H9 (cell line): ENCODE data around the gene LPP. TPM values are rescaled to one million over a fixed set of nuclear protein-coding genes. Genes with fewer than 3 reads are reported as not detected.

Experiments used
- DNase-seq: peaks from one replicate; pipeline ENCODE4 v3.0.0-alpha.2; 2017
- H2AFZ ChIP-seq: one replicate; pipeline ENCODE4 v1.6.1; 2013; ENCODE audit warnings: mild to moderate bottlenecking, low read length, control low read depth, moderate library complexity
- H2AK5ac ChIP-seq: 2 replicates; pipeline ENCODE4 v1.6.1; 2013; ENCODE audit warnings: low read length, control low read depth, mixed read lengths; ENCODE audit not compliant: insufficient read length
- H2BK120ac ChIP-seq: one replicate; pipeline ENCODE4 v1.6.1; 2013; ENCODE audit warnings: low read depth, mild to moderate bottlenecking, low read length, control low read depth, inconsistent platforms; ENCODE audit not compliant: poor library complexity, severe bottlenecking
- H2BK12ac ChIP-seq: 2 replicates; pipeline ENCODE4 v1.6.1; 2013; ENCODE audit warnings: low read length, control low read depth, mixed read lengths, low read depth; ENCODE audit not compliant: insufficient read length
- H2BK15ac ChIP-seq: 2 replicates; pipeline ENCODE4 v1.6.1; 2013; ENCODE audit warnings: low read depth, low read length, control low read depth
- H2BK20ac ChIP-seq: one replicate; pipeline ENCODE4 v1.6.1; 2013; ENCODE audit warnings: low read depth, mild to moderate bottlenecking, low read length, control low read depth, inconsistent platforms; ENCODE audit not compliant: poor library complexity, severe bottlenecking
- H2BK5ac ChIP-seq: 2 replicates; pipeline ENCODE4 v1.6.1; 2013; ENCODE audit warnings: low read length, control low read depth, mixed read lengths; ENCODE audit not compliant: insufficient read length
- H3K14ac ChIP-seq: 2 replicates; pipeline ENCODE4 v1.6.1; 2013; ENCODE audit warnings: low read length, control low read depth; ENCODE audit not compliant: insufficient read depth
- H3K18ac ChIP-seq: 2 replicates; pipeline ENCODE4 v1.6.1; 2013; ENCODE audit warnings: low read depth, mild to moderate bottlenecking, mixed read lengths, low read length, control low read depth; ENCODE audit not compliant: insufficient read length
- H3K23ac ChIP-seq: 2 replicates; pipeline ENCODE4 v1.6.1; 2013; ENCODE audit warnings: low read length, control low read depth, mixed read lengths, low read depth; ENCODE audit not compliant: insufficient read length
- H3K23me2 ChIP-seq: 2 replicates; pipeline ENCODE4 v1.6.1; 2013; ENCODE audit warnings: low read depth, mild to moderate bottlenecking, mixed read lengths, low read length, control low read depth; ENCODE audit not compliant: insufficient read length, poor library complexity, severe bottlenecking
- H3K27ac ChIP-seq: 2 replicates; pipeline ENCODE4 v1.5.1; 2013; ENCODE audit warnings: low read length, control low read depth, mixed read lengths, low read depth; ENCODE audit not compliant: insufficient read length
- H3K27me3 ChIP-seq: 2 replicates; pipeline ENCODE4 v1.6.1; 2013; ENCODE audit warnings: low read length, control low read depth, inconsistent platforms; ENCODE audit not compliant: insufficient read depth
- H3K4ac ChIP-seq: 2 replicates; pipeline ENCODE4 v1.6.1; 2013; ENCODE audit warnings: low read depth, mild to moderate bottlenecking, control low read depth, inconsistent platforms, low read length, moderate library complexity
- H3K4me1 ChIP-seq: 2 replicates; pipeline ENCODE4 v1.6.1; 2013; ENCODE audit warnings: low read length, control low read depth, inconsistent platforms; ENCODE audit not compliant: insufficient read depth
- H3K4me2 ChIP-seq: 2 replicates; pipeline ENCODE4 v1.6.1; 2013; ENCODE audit warnings: low read length, control low read depth, mixed read lengths; ENCODE audit not compliant: insufficient read length, insufficient read depth
- H3K56ac ChIP-seq: 2 replicates; pipeline ENCODE4 v1.6.1; 2013; ENCODE audit warnings: low read depth, mild to moderate bottlenecking, mixed read lengths, low read length, control low read depth; ENCODE audit not compliant: insufficient read length
- H3K79me1 ChIP-seq: 2 replicates; pipeline ENCODE4 v1.6.1; 2013; ENCODE audit warnings: low read depth, mild to moderate bottlenecking, moderate library complexity, low read length, control low read depth, inconsistent platforms; ENCODE audit not compliant: insufficient read depth, poor library complexity, severe bottlenecking
- H3K79me2 ChIP-seq: 2 replicates; pipeline ENCODE4 v1.6.1; 2013; ENCODE audit warnings: low read length, control low read depth, inconsistent platforms; ENCODE audit not compliant: insufficient read depth
- H3K9ac ChIP-seq: 2 replicates; pipeline ENCODE4 v1.6.1; 2013; ENCODE audit warnings: low read length, control low read depth, mixed read lengths; ENCODE audit not compliant: insufficient read length; ENCODE audit errors: extremely low read depth
- H3K9me3 ChIP-seq: one replicate; pipeline ENCODE4 v1.6.1; 2013; ENCODE audit warnings: low read depth, low read length, inconsistent platforms; ENCODE audit not compliant: control insufficient read depth
- H3T11ph ChIP-seq: one replicate; pipeline ENCODE4 v1.6.1; 2013; ENCODE audit warnings: mild to moderate bottlenecking, low read length, control low read depth, inconsistent platforms
- H4K20me1 ChIP-seq: one replicate; pipeline ENCODE4 v1.6.1; 2013; ENCODE audit not compliant: control insufficient read depth, insufficient read length, insufficient read depth
- H4K5ac ChIP-seq: 2 replicates; pipeline ENCODE4 v1.6.1; 2013; ENCODE audit warnings: low read depth, mild to moderate bottlenecking, mixed read lengths, low read length, control low read depth; ENCODE audit not compliant: insufficient read length
- H4K8ac ChIP-seq: replicated peaks from 2 replicates; pipeline ENCODE4 v1.6.1; 2013; ENCODE audit warnings: low read length, control low read depth, mixed read lengths, low read depth; ENCODE audit not compliant: insufficient read length
- H4K91ac ChIP-seq: 2 replicates; pipeline ENCODE4 v1.6.1; 2013; ENCODE audit warnings: low read depth, mild to moderate bottlenecking, moderate library complexity, mixed read lengths, low read length, control low read depth; ENCODE audit not compliant: insufficient read length
- H3K27ac Mint-ChIP-seq, 3 experiments: 2 replicates in 2 of 3; 3 replicates in 1 of 3; pipeline ENCODE4 v1.8.0; 2020 to 2021; ENCODE audit warnings: mixed read lengths in 3 of 3, mild to moderate bottlenecking in 1 of 3, moderate library complexity in 1 of 3
- H3K27me3 Mint-ChIP-seq: 2 replicates; pipeline ENCODE4 v1.8.0; 2021; ENCODE audit warnings: low read depth, mild to moderate bottlenecking, moderate library complexity, mixed read lengths
- H3K36me3 Mint-ChIP-seq, 3 experiments: 2 replicates in 2 of 3; 3 replicates in 1 of 3; pipeline ENCODE4 v1.8.0; 2020 to 2021; ENCODE audit warnings: low read depth in 3 of 3, mixed read lengths in 3 of 3; ENCODE audit not compliant: insufficient read depth in 1 of 3
- H3K4me1 Mint-ChIP-seq, 2 experiments: 2 replicates each; pipeline ENCODE4 v1.8.0; 2020; ENCODE audit warnings: mixed read lengths in 2 of 2
- H3K4me3 Mint-ChIP-seq, 2 experiments: 2 replicates in 1 of 2; 3 replicates in 1 of 2; pipeline ENCODE4 v1.8.0; 2020 to 2021; ENCODE audit warnings: mild to moderate bottlenecking in 2 of 2, mixed read lengths in 2 of 2, moderate library complexity in 1 of 2
- H3K9me3 Mint-ChIP-seq, 2 experiments: 2 replicates in 1 of 2; 3 replicates in 1 of 2; pipeline ENCODE4 v1.8.0; 2020; ENCODE audit warnings: mild to moderate bottlenecking in 2 of 2, mixed read lengths in 2 of 2, moderate library complexity in 1 of 2
- CTCF ChIP-seq: fragments of 200-600 bp; sonication (generic); conservative IDR thresholded peaks from 3 replicates; pipeline ENCODE4 v1.8.0; 2021; ENCODE audit warnings: antibody characterized with exemption, mild to moderate bottlenecking
- total RNA-seq: library from RNA; stranded (reverse); gene quantifications from 2 replicates; pipeline ENCODE4 v1.2.1, GENCODE V29; 2021

LPP gene
- total RNA-seq, 1 experiment from 2014 or later: 64.6 TPM

GRCh38 chr3:188927971-188928370, 774.0 kb downstream of the LPP start:
- no peaks in the 10 kb centered on the region for H3K36me3 Mint-ChIP-seq
- H3K4me3 Mint-ChIP-seq: no peak overlapping the region
- DNase-seq: no peak
- TF ChIP-seq CTCF: no peak
- H3K9me3 Mint-ChIP-seq: no peaks in the 10 kb centered on the region
- H3K27me3 ChIP-seq: no peaks in the 10 kb centered on the region; the same call in 1 of the 2 replicates
- no peak overlapping the region for H3K27ac Mint-ChIP-seq
- H3K4me1 ChIP-seq: no peaks in the 10 kb centered on the region
- H3K23ac ChIP-seq: no peak overlapping the region
- H3K4me2 ChIP-seq: no peak overlapping the region
- no peak overlapping the region for H2AFZ ChIP-seq
- no peaks in the 10 kb centered on the region for H3K9me3 ChIP-seq
- H3K79me2 ChIP-seq: no peaks in the 10 kb centered on the region
- no peaks in the 10 kb centered on the region for H4K20me1 ChIP-seq
- H4K8ac ChIP-seq: no peak overlapping the region
- peaks cover 7 to 13% of the 10 kb centered on the region in 2 experiments for H3K4me1 Mint-ChIP-seq
- H2BK5ac ChIP-seq: no peak overlapping the region
- H4K5ac ChIP-seq: no peak overlapping the region
- H2AK5ac ChIP-seq: no peak overlapping the region
- H3K4ac ChIP-seq: no peak overlapping the region
- H2BK20ac ChIP-seq: no peak overlapping the region
- H3T11ph ChIP-seq: no peak overlapping the region
- no peak overlapping the region for H3K18ac ChIP-seq
- no peak overlapping the region for H4K91ac ChIP-seq
- no peaks in the 10 kb centered on the region; the same call in 1 of the 2 replicates for H3K27me3 Mint-ChIP-seq
- no peak overlapping the region for H2BK12ac ChIP-seq
- H3K9ac ChIP-seq: no peak overlapping the region
- no peak overlapping the region for H3K27ac ChIP-seq
- H3K14ac ChIP-seq: no peak overlapping the region
- H2BK120ac ChIP-seq: no peak overlapping the region
- no peak overlapping the region for H3K56ac ChIP-seq
- no peak overlapping the region for H2BK15ac ChIP-seq
- no peaks in the 10 kb centered on the region for H3K23me2 ChIP-seq
- H3K79me1 ChIP-seq: no peaks in the 10 kb centered on the region
